PC-9 (cell line): Measurements from ENCODE around the gene CLEC18C. TPM values are rescaled to one million over a fixed set of nuclear protein-coding genes. Genes with fewer than 3 reads are reported as not detected.
"Not testable (repeated sequence)": the region's sequence is repeated elsewhere in the genome, so short reads cannot be mapped to it uniquely, and the experiment has no call there.

ENCODE experiments used
- Bru-seq: library from RNA; stranded (reverse); fragments of 400-500 nt; gene quantifications from one replicate; lab custom pipeline; 2021; lab: Mats Ljungman, UMichigan
- BruChase-seq, 2 experiments: library from RNA; stranded (reverse); fragments of 400-500 nt; gene quantifications; one replicate each; lab custom pipeline; 2021; lab: Mats Ljungman, UMichigan
- BruUV-seq: library from RNA; stranded (reverse); fragments of 400-500 nt; replicated peaks from 2 replicates; lab custom pipeline; 2021; lab: Mats Ljungman, UMichigan
- CTCF ChIA-PET: fragments of 300-600 bp; sonication (Branson Sonifier 250); formaldehyde crosslinking; loops from one replicate; lab custom pipeline; 2022; ENCODE audit warnings: antibody characterized with exemption; lab: Charles Lee
- POLR2A ChIA-PET: fragments of 300-600 bp; sonication (Branson Sonifier 250); formaldehyde crosslinking; loops from one replicate; lab custom pipeline; 2022; ENCODE audit warnings: antibody characterized with exemption; ENCODE audit not compliant: unreplicated experiment; lab: Charles Lee
- DNase-seq, 2 experiments: peaks; one replicate each; pipeline versions ENCODE4 v3.0.0 to v3.0.0-alpha.2; 2015 to 2022; ENCODE audit warnings: mixed read lengths in 1 of 2
- H2AFZ ChIP-seq: fragments of 200-600 bp; sonication (generic); 2 replicates; pipeline ENCODE4 v1.8.1; 2017; ENCODE audit warnings: antibody characterized with exemption
- H3F3A ChIP-seq: fragments of 200-600 bp; sonication (generic); 2 replicates; pipeline ENCODE4 v1.8.1; 2017; ENCODE audit warnings: antibody characterized with exemption, mild to moderate bottlenecking, low read depth; ENCODE audit not compliant: insufficient read depth
- H3K27ac ChIP-seq: fragments of 200-600 bp; sonication (generic); 2 replicates; pipeline ENCODE4 v1.6.1; 2016; ENCODE audit warnings: mixed run types
- H3K27me3 ChIP-seq: fragments of 200-600 bp; sonication (generic); 2 replicates; pipeline ENCODE4 v1.6.1; 2016; ENCODE audit warnings: low read depth, mixed run types; ENCODE audit not compliant: insufficient read depth
- H3K36me3 ChIP-seq: fragments of 200-600 bp; sonication (generic); 2 replicates; pipeline ENCODE4 v1.6.1; 2016; ENCODE audit warnings: low read depth, mixed run types
- H3K4me1 ChIP-seq: fragments of 200-600 bp; sonication (generic); replicated peaks from 2 replicates; pipeline ENCODE4 v1.6.1; 2016; ENCODE audit warnings: mixed run types; ENCODE audit not compliant: insufficient read depth
- H3K4me2 ChIP-seq: fragments of 200-600 bp; sonication (generic); 2 replicates; pipeline ENCODE4 v1.6.1; 2017; ENCODE audit warnings: mixed run types
- H3K4me3 ChIP-seq: fragments of 200-600 bp; sonication (generic); 2 replicates; pipeline ENCODE4 v1.6.1; 2016; ENCODE audit warnings: mixed run types
- H3K79me2 ChIP-seq: fragments of 200-600 bp; sonication (generic); 2 replicates; pipeline ENCODE4 v1.6.1; 2017; ENCODE audit warnings: low read depth, mixed run types
- H3K9me2 ChIP-seq: fragments of 200-600 bp; sonication (generic); 2 replicates; pipeline ENCODE4 v1.8.1; 2017; ENCODE audit warnings: mild to moderate bottlenecking; ENCODE audit not compliant: insufficient read depth
- H3K9me3 ChIP-seq: fragments of 200-600 bp; sonication (generic); 2 replicates; pipeline ENCODE4 v1.8.1; 2016; ENCODE audit warnings: low read depth; ENCODE audit not compliant: insufficient read depth
- H4K20me1 ChIP-seq: fragments of 200-600 bp; sonication (generic); 2 replicates; pipeline ENCODE4 v1.8.1; 2017; ENCODE audit not compliant: insufficient read depth
- intact Hi-C: fragments of 100-400 bp; cut with micrococcal nuclease; formaldehyde crosslinking; loops from one replicate; pipeline ENCODE4 v1.10.0; 2022; ENCODE audit not compliant: unreplicated experiment
- long read RNA-seq: library from polyadenylated mRNA; stranded (forward); transcript quantifications from one replicate; pipeline ENCODE4 v2.0.0, GENCODE V29; 2022
- total RNA-seq: library from RNA; stranded (reverse); gene quantifications from 2 replicates; pipeline ENCODE4 v1.2.3, GENCODE V29; 2021

CLEC18C gene
- total RNA-seq (0.59 TPM in 1 of 2 replicates, not detected in the other), Bru-seq, nascent RNA (percentile 11 among the genes with signal in this experiment), BruChase-seq, experiment 1, labeled RNA remaining after a 2-hour chase (percentile 3 among the genes with signal in this experiment), BruChase-seq, experiment 2, labeled RNA remaining after a 6-hour chase (percentile 6 among the genes with signal in this experiment)
- long read RNA-seq = 0 reads

DNA sequence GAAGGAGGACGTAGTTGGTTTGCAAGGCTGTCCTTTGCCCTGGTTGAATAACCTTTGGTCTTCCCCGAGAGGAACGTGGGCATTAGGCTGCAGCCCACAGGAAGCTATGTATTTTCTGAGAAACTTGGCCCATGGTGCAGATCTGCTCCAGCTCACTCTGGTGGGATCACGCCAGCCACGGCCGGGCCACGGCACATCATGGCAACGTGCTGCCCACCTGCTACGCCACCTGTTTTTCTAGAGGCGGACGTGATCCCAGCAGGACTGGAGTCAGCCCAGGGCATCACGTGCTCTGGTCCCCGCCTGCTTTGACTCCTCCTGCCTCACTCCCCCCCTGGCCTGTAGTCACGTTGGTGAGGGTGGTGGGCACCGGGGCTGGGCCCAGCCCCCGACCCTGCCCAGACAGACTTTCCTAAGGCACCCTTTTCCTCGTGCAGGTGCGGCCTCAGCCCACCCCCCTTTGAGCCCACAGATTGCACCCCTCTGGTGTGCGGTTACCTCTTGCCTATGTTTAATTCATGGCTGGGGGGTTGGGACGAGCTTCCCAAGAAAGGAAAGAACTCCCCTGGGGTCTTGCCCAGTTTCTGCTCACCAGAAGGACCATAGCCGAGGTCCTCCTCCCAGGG is at the start of gene CLEC18C:
Gene CLEC18C (plus strand): TSS at position 576 of the 626 bp plus-strand sequence. CDS start 492 bp downstream, outside the sequence.
- H3K27ac ChIP-seq, H3K79me2 ChIP-seq, H4K20me1 ChIP-seq, BruUV-seq, POLR2A ChIA-PET, H3K9me2 ChIP-seq, H3K4me3 ChIP-seq, H3F3A ChIP-seq, H3K36me3 ChIP-seq, intact Hi-C loops, H3K4me1 ChIP-seq, H3K9me3 ChIP-seq, H2AFZ ChIP-seq, H3K27me3 ChIP-seq, H3K4me2 ChIP-seq, CTCF ChIA-PET, DNase-seq: not testable (repeated sequence)

DNA sequence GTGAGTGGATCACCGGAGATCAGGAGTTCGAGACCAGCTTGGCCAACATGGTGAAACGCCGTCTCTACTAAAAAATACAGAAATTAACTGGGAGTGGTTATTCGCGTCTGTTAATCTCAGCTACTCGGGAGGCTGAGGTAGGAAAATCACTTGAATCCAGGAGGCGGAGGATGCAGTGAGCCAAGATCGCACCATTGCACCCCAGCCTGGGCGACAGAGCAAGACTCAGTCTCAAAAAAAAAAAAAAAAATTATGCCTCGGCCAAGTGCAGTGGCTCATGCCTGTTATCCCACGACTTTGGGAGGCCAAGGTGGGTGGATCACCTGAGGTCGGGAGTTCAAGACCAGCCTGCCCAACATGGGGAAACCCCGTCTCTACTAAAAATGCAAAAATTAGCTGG is 49.8 kb upstream of the CLEC18C start:
- H3K9me3 ChIP-seq, H3K4me2 ChIP-seq, H3K4me1 ChIP-seq, H4K20me1 ChIP-seq, H3K4me3 ChIP-seq, H3K27ac ChIP-seq, H3K27me3 ChIP-seq, POLR2A ChIA-PET, H3K79me2 ChIP-seq, CTCF ChIA-PET, H3F3A ChIP-seq, BruUV-seq, H2AFZ ChIP-seq, H3K9me2 ChIP-seq, DNase-seq, intact Hi-C loops: not testable (repeated sequence)
- peaks cover 27% of the 10 kb centered on the region for H3K36me3 ChIP-seq

DNA sequence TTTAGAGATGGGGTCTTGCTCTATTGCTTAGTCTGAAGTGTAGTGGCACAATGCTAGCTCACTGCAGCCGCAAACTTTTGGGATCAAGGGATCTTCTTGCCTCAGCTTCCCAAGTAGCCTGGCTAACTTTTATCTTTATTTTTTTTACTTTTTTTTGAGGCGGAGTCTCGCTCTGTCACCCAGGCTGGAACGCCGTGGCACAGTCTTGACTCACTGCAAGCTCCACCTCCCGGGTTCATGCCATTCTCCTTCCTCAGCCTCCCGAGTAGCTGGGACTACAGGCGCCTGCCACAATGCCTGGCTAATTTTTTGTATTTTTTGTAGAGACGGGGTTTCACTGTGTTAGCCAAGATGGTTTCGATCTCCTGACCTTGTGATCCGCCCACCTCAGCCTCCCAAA is 47.4 kb upstream of the CLEC18C start:
- H2AFZ ChIP-seq, H3K9me2 ChIP-seq, H3K27me3 ChIP-seq, H3K4me2 ChIP-seq, H4K20me1 ChIP-seq, POLR2A ChIA-PET, H3K27ac ChIP-seq, H3F3A ChIP-seq, DNase-seq, H3K4me1 ChIP-seq, H3K4me3 ChIP-seq, H3K9me3 ChIP-seq, BruUV-seq, H3K79me2 ChIP-seq, intact Hi-C loops, CTCF ChIA-PET: not testable (repeated sequence)
- H3K36me3 ChIP-seq = peaks cover 38% of the 10 kb centered on the region

DNA sequence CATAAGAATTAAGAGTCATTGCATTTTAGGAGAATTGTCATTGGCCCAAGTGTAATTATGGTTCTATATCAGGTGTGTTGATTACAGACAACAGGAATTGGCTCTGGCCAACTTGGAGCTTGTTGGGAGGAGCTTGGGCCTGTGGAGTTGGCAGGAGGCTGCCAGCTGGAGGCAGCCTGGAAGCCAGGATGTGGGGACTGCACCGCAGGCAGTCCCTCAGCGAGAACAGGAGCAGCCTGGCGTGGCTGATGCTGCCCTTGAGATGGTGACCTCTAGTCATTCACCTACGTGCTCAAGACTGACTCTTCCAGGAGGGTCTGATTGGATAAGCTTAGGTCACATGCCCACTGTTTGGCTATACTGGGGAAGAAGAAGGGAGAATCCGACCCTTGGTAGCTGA is 45.9 kb upstream of the CLEC18C start:
- peaks cover 35% of the 10 kb centered on the region for H3K36me3 ChIP-seq
- H3F3A ChIP-seq, BruUV-seq, H3K9me2 ChIP-seq, H3K4me1 ChIP-seq, intact Hi-C loops, H3K4me2 ChIP-seq, CTCF ChIA-PET, DNase-seq, POLR2A ChIA-PET, H4K20me1 ChIP-seq, H2AFZ ChIP-seq, H3K4me3 ChIP-seq, H3K27ac ChIP-seq, H3K27me3 ChIP-seq, H3K9me3 ChIP-seq, H3K79me2 ChIP-seq: not testable (repeated sequence)

DNA sequence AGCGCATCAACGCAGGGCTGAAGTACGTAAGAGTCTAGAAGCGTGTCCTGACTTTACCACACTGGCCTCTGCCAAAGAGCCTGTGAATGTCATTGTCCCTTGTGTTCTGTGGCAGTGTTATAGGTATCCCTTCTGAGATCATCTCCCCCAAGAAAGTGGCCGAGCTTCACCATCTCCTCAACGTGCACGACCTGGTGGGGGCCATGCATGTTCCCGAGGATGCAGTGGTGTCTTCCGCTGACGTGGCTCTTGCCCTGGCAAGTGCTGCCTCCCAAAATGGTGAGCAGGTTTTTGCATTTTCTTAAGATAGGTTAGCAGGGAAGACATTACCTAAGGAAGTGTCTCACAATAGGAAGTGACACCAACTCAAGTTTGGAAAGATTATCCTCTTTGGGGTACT is 44.7 kb upstream of the CLEC18C start:
- CTCF ChIA-PET, POLR2A ChIA-PET, H3K79me2 ChIP-seq, H2AFZ ChIP-seq, H3F3A ChIP-seq, intact Hi-C loops, H4K20me1 ChIP-seq, H3K4me2 ChIP-seq, H3K9me2 ChIP-seq, H3K27ac ChIP-seq, H3K9me3 ChIP-seq, DNase-seq, H3K4me1 ChIP-seq, BruUV-seq, H3K27me3 ChIP-seq, H3K4me3 ChIP-seq: not testable (repeated sequence)
- peaks cover 36% of the 10 kb centered on the region for H3K36me3 ChIP-seq

DNA sequence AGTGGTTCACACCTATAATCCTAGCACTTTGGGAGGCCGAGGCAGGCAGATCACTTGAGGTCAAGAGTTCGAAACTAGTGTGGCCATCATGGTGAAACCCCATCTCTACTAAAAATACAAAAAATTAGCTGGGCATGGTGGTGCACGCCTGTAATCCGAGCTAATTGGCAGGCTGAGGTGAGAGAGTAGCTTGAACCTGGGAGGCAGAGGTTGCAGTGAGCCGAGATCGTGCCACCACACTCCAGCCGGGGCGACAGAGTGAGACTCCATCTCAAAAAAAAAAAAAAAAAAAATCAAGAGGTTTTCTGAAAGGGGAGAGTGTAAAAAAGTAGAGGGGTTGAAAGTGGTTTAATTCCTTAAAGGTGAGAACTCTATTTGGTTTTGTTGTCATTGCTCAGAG is 37.8 kb upstream of the CLEC18C start:
- H3K27ac ChIP-seq, H3K27me3 ChIP-seq, H3K4me3 ChIP-seq, DNase-seq, intact Hi-C loops, H2AFZ ChIP-seq, H4K20me1 ChIP-seq, BruUV-seq, CTCF ChIA-PET, H3K4me1 ChIP-seq, H3K9me2 ChIP-seq, H3F3A ChIP-seq, H3K4me2 ChIP-seq, POLR2A ChIA-PET, H3K9me3 ChIP-seq, H3K79me2 ChIP-seq: not testable (repeated sequence)
- H3K36me3 ChIP-seq = peaks cover 51% of the 10 kb centered on the region

DNA sequence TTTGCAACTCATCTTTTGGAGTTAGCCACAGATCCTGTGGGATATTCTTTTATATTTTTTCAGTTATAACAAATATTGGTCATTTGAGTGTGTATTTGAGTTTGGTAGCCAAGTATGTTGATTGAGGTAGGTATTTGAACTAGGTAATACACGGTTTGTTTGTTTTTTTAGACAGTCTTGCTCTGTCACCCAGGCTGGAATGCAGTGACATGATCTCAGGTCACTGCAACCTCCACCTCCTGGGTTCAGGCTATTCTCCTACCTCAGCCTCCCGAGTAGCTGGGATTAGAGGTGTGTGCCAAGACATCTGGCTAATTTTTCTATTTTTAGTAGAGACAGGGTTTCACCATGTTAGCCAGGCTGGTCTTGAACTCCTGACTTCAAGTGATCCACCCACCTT is 37.0 kb upstream of the CLEC18C start:
- intact Hi-C loops, H3K4me3 ChIP-seq, H3K4me1 ChIP-seq, H3K27me3 ChIP-seq, H3K79me2 ChIP-seq, DNase-seq, H2AFZ ChIP-seq, POLR2A ChIA-PET, H3K27ac ChIP-seq, CTCF ChIA-PET, H3F3A ChIP-seq, H3K9me3 ChIP-seq, BruUV-seq, H3K4me2 ChIP-seq, H3K9me2 ChIP-seq, H4K20me1 ChIP-seq: not testable (repeated sequence)
- H3K36me3 ChIP-seq = peaks cover 56% of the 10 kb centered on the region
